Liver (tissue), 9 donors: ENCODE results near the gene ZRANB1. TPM values are rescaled to one million over a fixed set of nuclear protein-coding genes. Genes with fewer than 3 reads are reported as not detected.

ENCODE experiments used
- DNase-seq: peaks from one replicate; pipeline ENCODE4 v3.0.0-alpha.2; 2017; ENCODE audit warnings: low spot score
- H3K27ac ChIP-seq, 2 donors: one replicate each; pipeline ENCODE4 v1.7.0; 2013; ENCODE audit warnings: inconsistent platforms in 2 of 2, low read length in 2 of 2, control low read depth in 1 of 2, low read depth in 1 of 2, mild to moderate bottlenecking in 1 of 2
- H3K27me3 ChIP-seq, 4 donors: one replicate each; pipeline versions ENCODE4 v1.6.1 to v1.7.0; 2013; ENCODE audit warnings: low read length in 3 of 4, inconsistent platforms in 1 of 4, mild to moderate bottlenecking in 1 of 4, moderate library complexity in 1 of 4; ENCODE audit not compliant: control insufficient read depth in 4 of 4, insufficient read depth in 4 of 4
- H3K36me3 ChIP-seq, 4 donors: one replicate each; pipeline versions ENCODE4 v1.6.1 to v1.7.0; 2013; ENCODE audit warnings: low read length in 3 of 4, mild to moderate bottlenecking in 3 of 4, low read depth in 1 of 4, moderate library complexity in 1 of 4; ENCODE audit not compliant: control insufficient read depth in 4 of 4, insufficient read depth in 3 of 4
- H3K4me1 ChIP-seq, 4 donors: one replicate each; pipeline versions ENCODE4 v1.6.1 to v1.7.0; 2013; ENCODE audit warnings: low read length in 3 of 4, mild to moderate bottlenecking in 3 of 4, moderate library complexity in 1 of 4; ENCODE audit not compliant: control insufficient read depth in 4 of 4, insufficient read depth in 4 of 4
- H3K4me3 ChIP-seq, 3 donors: one replicate each; pipeline versions ENCODE4 v1.6.1 to v1.7.0; 2013; ENCODE audit warnings: low read length in 3 of 3, control low read depth in 1 of 3, low read depth in 1 of 3, mild to moderate bottlenecking in 1 of 3
- H3K9ac ChIP-seq, 2 donors: one replicate each; pipeline ENCODE4 v1.7.0; 2013; ENCODE audit warnings: low read length in 2 of 2, mild to moderate bottlenecking in 2 of 2, moderate library complexity in 2 of 2, control low read depth in 1 of 2, low read depth in 1 of 2
- H3K9me3 ChIP-seq, 4 donors: one replicate each; pipeline versions ENCODE4 v1.6.1 to v1.7.0; 2013; ENCODE audit warnings: low read length in 3 of 4; ENCODE audit not compliant: control insufficient read depth in 4 of 4
- ATF3 ChIP-seq: IDR thresholded peaks from 2 replicates; pipeline ENCODE4 v1.6.1; 2016; ENCODE audit warnings: antibody characterized with exemption
- EGR1 ChIP-seq, 2 donors: IDR thresholded peaks; 2 replicates each; pipeline ENCODE4 v1.6.1; 2016 to 2018; ENCODE audit warnings: antibody characterized with exemption in 2 of 2, low read depth in 2 of 2
- FOXA1 ChIP-seq: IDR thresholded peaks from 2 replicates; pipeline ENCODE4 v1.6.1; 2016; ENCODE audit warnings: antibody characterized with exemption
- FOXA2 ChIP-seq: IDR thresholded peaks from 2 replicates; pipeline ENCODE4 v1.6.1; 2016; ENCODE audit warnings: antibody characterized with exemption
- GABPA ChIP-seq, 2 donors: IDR thresholded peaks in 1 of 2; conservative IDR thresholded peaks in 1 of 2; 2 replicates each; pipeline ENCODE4 v1.6.1; 2016; ENCODE audit warnings: antibody characterized with exemption in 2 of 2, mild to moderate bottlenecking in 1 of 2, moderate library complexity in 1 of 2
- HNF4A ChIP-seq, 2 donors: conservative IDR thresholded peaks; 2 replicates each; pipeline ENCODE4 v1.6.1; 2016; ENCODE audit warnings: antibody characterized with exemption in 2 of 2, mild to moderate bottlenecking in 2 of 2
- HNF4G ChIP-seq: IDR thresholded peaks from 2 replicates; pipeline ENCODE4 v1.6.1; 2016; ENCODE audit warnings: antibody characterized with exemption
- JUND ChIP-seq, 2 donors: IDR thresholded peaks; 2 replicates each; pipeline ENCODE4 v1.6.1; 2016; ENCODE audit warnings: antibody characterized with exemption in 2 of 2
- NR2F2 ChIP-seq: IDR thresholded peaks from 2 replicates; pipeline ENCODE4 v1.6.1; 2016; ENCODE audit warnings: antibody characterized with exemption
- RAD21 ChIP-seq, 2 donors: IDR thresholded peaks; 2 replicates each; pipeline ENCODE4 v1.6.1; 2016; ENCODE audit warnings: antibody characterized with exemption in 2 of 2, mild to moderate bottlenecking in 2 of 2
- REST ChIP-seq: IDR thresholded peaks from 2 replicates; pipeline ENCODE4 v1.6.1; 2016; ENCODE audit warnings: antibody characterized with exemption, mild to moderate bottlenecking
- RXRA ChIP-seq, 2 donors: IDR thresholded peaks; 2 replicates each; pipeline ENCODE4 v1.6.1; 2017 to 2018; ENCODE audit warnings: antibody characterized with exemption in 2 of 2, mild to moderate bottlenecking in 1 of 2
- SP1 ChIP-seq: IDR thresholded peaks from 2 replicates; pipeline ENCODE4 v1.6.1; 2018; ENCODE audit warnings: antibody characterized with exemption, mild to moderate bottlenecking
- TAF1 ChIP-seq: conservative IDR thresholded peaks from 2 replicates; pipeline ENCODE4 v1.6.1; 2016; ENCODE audit warnings: antibody characterized with exemption, mild to moderate bottlenecking
- YY1 ChIP-seq: IDR thresholded peaks from 2 replicates; pipeline ENCODE4 v1.6.1; 2016; ENCODE audit warnings: antibody characterized with exemption, mild to moderate bottlenecking
- ZBTB33 ChIP-seq: IDR thresholded peaks from 2 replicates; pipeline ENCODE4 v1.6.1; 2016; ENCODE audit warnings: antibody characterized with exemption
- WGBS: extraction: QIAGEN DNeasy Blood & Tissue Kit; methylation state at CpG from one replicate; pipeline ENCODE4 v1.1.7; 2013; 5-methylcytosine and 5-hydroxymethylcytosine counted together
- polyA plus RNA-seq, 2 donors: library from polyadenylated mRNA; stranded (reverse) in 1 of 2; unstranded in 1 of 2; fragments of 200-250 nt in 1 of 2; fragments of >200 nt in 1 of 2; fragmentation: Nextera tagmentation in 1 of 2; extraction: Ambion mirVana in 1 of 2; gene quantifications; one replicate each; pipeline versions ENCODE4 v1.2.1 to v1.2.3, GENCODE V29; 2013 to 2015
- total RNA-seq, 2 donors: library from RNA; depleted of rRNA; stranded (reverse); fragments of >200 nt; gene quantifications; one replicate each; pipeline ENCODE4 v1.2.3, GENCODE V29; 2014
- TF ChIP-seq, protein P1 (sequence below): IDR thresholded peaks from 2 replicates; pipeline ENCODE4 v1.6.1; 2016; ENCODE audit warnings: antibody characterized with exemption
- TF ChIP-seq, protein P2 (sequence below): fragments of 150-350 bp; IDR thresholded peaks from 2 replicates; pipeline ENCODE4 v1.5.1; 2017; ENCODE audit warnings: improper control_type of control experiment, low read depth, low read length; ENCODE audit not compliant: missing input control
- donor health status: healthy.
- donor health status: healthy.
- donor health status: healthy.
- donor health status: healthy.
- donor health status: healthy.

Gene ZRANB1
- total and polyA plus RNA-seq, 4 donors = 6.2 to 32.5 (median 14.4) TPM

- Histone ChIP-seq H3K36me3 (peaks cover 0 to 4% (median 0%) of the 10 kb centered on the region in 4 donors), H3K4me3 (no peak overlapping the region), H3K27ac (peak overlapping the region in 1 of 2 donors; percentile 12), H3K9me3 (no peaks in the 10 kb centered on the region), H3K4me1 (peaks cover 7 to 38% (median 31%) of the 10 kb centered on the region in 4 donors), H3K9ac (no peak overlapping the region), H3K27me3 (no peaks in the 10 kb centered on the region)
- TF ChIP-seq SP1 (no peak), REST (no peak), ATF3 (no peak), EGR1 (IDR thresholded peaks at IDR 0.05; ENCODE audit: low read depth in 2 of 2) (no peak), RXRA (IDR thresholded peaks at IDR 0.05) (no peak), TAF1 (no peak), FOXA1 (no peak), YY1 (no peak), RAD21 (IDR thresholded peaks at IDR 0.05) (no peak), HNF4A (conservative IDR thresholded peaks at IDR 0.05) (no peak), HNF4G (no peak), ZBTB33 (no peak), NR2F2 (no peak), GABPA (IDR thresholded peaks at IDR 0.05 in 1 of 2, conservative IDR thresholded peaks at IDR 0.05 in 1 of 2) (no peak), JUND (IDR thresholded peaks at IDR 0.05) (no peak), FOXA2 (no peak)
- TF ChIP-seq, protein P1, sequence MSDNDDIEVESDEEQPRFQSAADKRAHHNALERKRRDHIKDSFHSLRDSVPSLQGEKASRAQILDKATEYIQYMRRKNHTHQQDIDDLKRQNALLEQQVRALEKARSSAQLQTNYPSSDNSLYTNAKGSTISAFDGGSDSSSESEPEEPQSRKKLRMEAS = no peak
- TF ChIP-seq, protein P2, sequence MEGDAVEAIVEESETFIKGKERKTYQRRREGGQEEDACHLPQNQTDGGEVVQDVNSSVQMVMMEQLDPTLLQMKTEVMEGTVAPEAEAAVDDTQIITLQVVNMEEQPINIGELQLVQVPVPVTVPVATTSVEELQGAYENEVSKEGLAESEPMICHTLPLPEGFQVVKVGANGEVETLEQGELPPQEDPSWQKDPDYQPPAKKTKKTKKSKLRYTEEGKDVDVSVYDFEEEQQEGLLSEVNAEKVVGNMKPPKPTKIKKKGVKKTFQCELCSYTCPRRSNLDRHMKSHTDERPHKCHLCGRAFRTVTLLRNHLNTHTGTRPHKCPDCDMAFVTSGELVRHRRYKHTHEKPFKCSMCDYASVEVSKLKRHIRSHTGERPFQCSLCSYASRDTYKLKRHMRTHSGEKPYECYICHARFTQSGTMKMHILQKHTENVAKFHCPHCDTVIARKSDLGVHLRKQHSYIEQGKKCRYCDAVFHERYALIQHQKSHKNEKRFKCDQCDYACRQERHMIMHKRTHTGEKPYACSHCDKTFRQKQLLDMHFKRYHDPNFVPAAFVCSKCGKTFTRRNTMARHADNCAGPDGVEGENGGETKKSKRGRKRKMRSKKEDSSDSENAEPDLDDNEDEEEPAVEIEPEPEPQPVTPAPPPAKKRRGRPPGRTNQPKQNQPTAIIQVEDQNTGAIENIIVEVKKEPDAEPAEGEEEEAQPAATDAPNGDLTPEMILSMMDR = no peak
- no peak for DNase-seq
- WGBS = 90% methylated on average over 6 of the region's 6 CpGs
Measured at GRCh38 chr10:124952123-124952522, 10.2 kb downstream of the ZRANB1 start.
